GM10266 (cell line): ENCODE results near the gene GRHPR.

Source experiments
- DNase-seq: peaks from one replicate; pipeline ENCODE4 v3.0.0; 2012; ENCODE audit errors: extremely low spot score
- CTCF ChIP-seq: IDR thresholded peaks from 2 replicates; pipeline ENCODE4 v1.5.1; 2012; ENCODE audit warnings: mild to moderate bottlenecking, low read depth; ENCODE audit not compliant: control insufficient read depth, insufficient read depth; ENCODE audit errors: missing control alignments

GRHPR gene

GRCh38 chr9:37408933-37409710 lies 13.4 kb upstream of the GRHPR start:
- peak; percentile 77 for DNase-seq
- TF ChIP-seq CTCF = no peak

GRCh38 chr9:37410354-37410861 lies 12.1 kb upstream of the GRHPR start:
- no peak for DNase-seq
- TF ChIP-seq CTCF = no peak

- DNase-seq = peak; percentile 57
- peak; percentile 73 for TF ChIP-seq CTCF
Observed at GRCh38 chr9:37410969-37411785, 11.3 kb upstream of the GRHPR start.

GRCh38 chr9:37412431-37413151 lies 9.9 kb upstream of the GRHPR start:
- TF ChIP-seq CTCF = no peak
- DNase-seq = no peak

GRCh38 chr9:37413311-37413710 lies 9.2 kb upstream of the GRHPR start:
- no peak for TF ChIP-seq CTCF
- DNase-seq = no peak

GRCh38 chr9:37414503-37414943 lies 8.0 kb upstream of the GRHPR start:
- no peak for TF ChIP-seq CTCF
- no peak for DNase-seq
